ENCODE measurements around the gene P2RX3. TPM values are rescaled to one million over a fixed set of nuclear protein-coding genes. Genes with fewer than 3 reads are reported as not detected.
A peak's percentile ranks its signal among the peaks of the same experiment; 100 is the strongest.

Gene P2RX3
- total RNA-seq, 1 experiment from 2014 or later = 0.15 TPM

DNA sequence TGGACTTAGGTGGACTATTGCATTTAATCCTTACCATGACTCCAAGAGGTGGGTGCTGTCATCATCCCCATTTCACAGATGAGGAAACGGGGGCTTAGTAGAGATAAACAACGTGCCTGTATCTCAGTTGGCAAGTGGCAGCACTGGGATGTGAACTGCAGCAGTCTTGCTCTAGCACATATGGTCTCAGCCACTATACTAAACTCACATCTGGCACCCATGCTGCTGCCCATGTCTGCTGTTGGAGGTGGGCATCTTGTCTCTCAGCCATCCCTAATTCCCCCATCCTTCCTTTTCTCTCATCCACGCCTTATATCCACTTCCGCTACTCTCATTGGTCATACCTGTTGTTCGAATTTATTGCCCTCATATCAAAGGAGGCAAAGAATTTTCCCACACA, 39.0 kb downstream of the P2RX3 start:
- H2BK120ac ChIP-seq (ENCODE audit: low read depth, low read length, poor library complexity, severe bottlenecking) = no peak overlapping the region
- H3K27me3 Mint-ChIP-seq (ENCODE audit: low read depth) = peaks cover 54% of the 10 kb centered on the region
- H4K5ac ChIP-seq (ENCODE audit: insufficient read length, low read depth, low read length) = no peak overlapping the region
- no peak overlapping the region for H2AFZ ChIP-seq (ENCODE audit: low read length)
- H2AK5ac ChIP-seq (ENCODE audit: insufficient read length, low read length) = no peak overlapping the region
- H3K23ac ChIP-seq (ENCODE audit: insufficient read length, low read depth, low read length) = no peak overlapping the region
- H3K36me3 Mint-ChIP-seq (ENCODE audit: insufficient read depth in 1 of 3, low read depth in 3 of 3) = no peaks in the 10 kb centered on the region
- DNase-seq = no peak
- no peaks in the 10 kb centered on the region; the same call in 1 of the 2 replicates for H3K27me3 ChIP-seq (ENCODE audit: insufficient read depth, low read length)
- H3K9me3 Mint-ChIP-seq = no peaks in the 10 kb centered on the region
- no peak overlapping the region for H3K56ac ChIP-seq (ENCODE audit: insufficient read length, low read depth, low read length)
- H3K9me3 ChIP-seq (ENCODE audit: control insufficient read depth, low read depth, low read length) = no peaks in the 10 kb centered on the region
- H3K23me2 ChIP-seq (ENCODE audit: insufficient read length, low read depth, low read length, poor library complexity, severe bottlenecking) = no peaks in the 10 kb centered on the region
- H3K79me2 ChIP-seq (ENCODE audit: insufficient read depth, low read length) = no peaks in the 10 kb centered on the region
- no peak overlapping the region for H4K8ac ChIP-seq (replicated peaks; ENCODE audit: insufficient read length, low read depth, low read length)
- no peak overlapping the region for H3K9ac ChIP-seq (ENCODE audit: extremely low read depth, insufficient read length, low read length)
- no peak overlapping the region for H4K91ac ChIP-seq (ENCODE audit: insufficient read length, low read depth, low read length)
- H4K20me1 ChIP-seq (ENCODE audit: control insufficient read depth, insufficient read depth, insufficient read length) = no peaks in the 10 kb centered on the region
- H3K27ac Mint-ChIP-seq = no peak overlapping the region
- TF ChIP-seq, protein P1, sequence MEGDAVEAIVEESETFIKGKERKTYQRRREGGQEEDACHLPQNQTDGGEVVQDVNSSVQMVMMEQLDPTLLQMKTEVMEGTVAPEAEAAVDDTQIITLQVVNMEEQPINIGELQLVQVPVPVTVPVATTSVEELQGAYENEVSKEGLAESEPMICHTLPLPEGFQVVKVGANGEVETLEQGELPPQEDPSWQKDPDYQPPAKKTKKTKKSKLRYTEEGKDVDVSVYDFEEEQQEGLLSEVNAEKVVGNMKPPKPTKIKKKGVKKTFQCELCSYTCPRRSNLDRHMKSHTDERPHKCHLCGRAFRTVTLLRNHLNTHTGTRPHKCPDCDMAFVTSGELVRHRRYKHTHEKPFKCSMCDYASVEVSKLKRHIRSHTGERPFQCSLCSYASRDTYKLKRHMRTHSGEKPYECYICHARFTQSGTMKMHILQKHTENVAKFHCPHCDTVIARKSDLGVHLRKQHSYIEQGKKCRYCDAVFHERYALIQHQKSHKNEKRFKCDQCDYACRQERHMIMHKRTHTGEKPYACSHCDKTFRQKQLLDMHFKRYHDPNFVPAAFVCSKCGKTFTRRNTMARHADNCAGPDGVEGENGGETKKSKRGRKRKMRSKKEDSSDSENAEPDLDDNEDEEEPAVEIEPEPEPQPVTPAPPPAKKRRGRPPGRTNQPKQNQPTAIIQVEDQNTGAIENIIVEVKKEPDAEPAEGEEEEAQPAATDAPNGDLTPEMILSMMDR (conservative IDR thresholded peaks at IDR 0.05) = no peak
- no peaks in the 10 kb centered on the region for H3K79me1 ChIP-seq (ENCODE audit: insufficient read depth, low read depth, low read length, poor library complexity, severe bottlenecking)
- H3T11ph ChIP-seq (ENCODE audit: low read length) = no peak overlapping the region
- H3K4me1 Mint-ChIP-seq = peaks cover 3 to 15% of the 10 kb centered on the region in 2 experiments
- no peak overlapping the region for H3K27ac ChIP-seq (ENCODE audit: insufficient read length, low read depth, low read length)
- no peak overlapping the region for H2BK5ac ChIP-seq (ENCODE audit: insufficient read length, low read length)
- no peak overlapping the region for H3K4ac ChIP-seq (ENCODE audit: low read depth, low read length)
- no peak overlapping the region for H2BK15ac ChIP-seq (ENCODE audit: low read depth, low read length)
- WGBS (ENCODE audit: extremely low coverage, insufficient read length, low lambda C conversion rate) = 100% methylated on average over 2 of the region's 5 CpGs
- H3K14ac ChIP-seq (ENCODE audit: insufficient read depth, low read length) = no peak overlapping the region
- no peaks in the 10 kb centered on the region; the same call in 1 of the 2 replicates for H3K4me1 ChIP-seq (ENCODE audit: insufficient read depth, low read length)
- H2BK20ac ChIP-seq (ENCODE audit: low read depth, low read length, poor library complexity, severe bottlenecking) = no peak overlapping the region
- peak overlapping the region in 1 of 2 experiments; percentile 12; a peak in 2 of 5 replicates for H3K4me3 Mint-ChIP-seq
- H3K4me2 ChIP-seq (ENCODE audit: insufficient read depth, insufficient read length, low read length) = peak overlapping the region; percentile 35
- H3K18ac ChIP-seq (ENCODE audit: insufficient read length, low read depth, low read length) = no peak overlapping the region
- H2BK12ac ChIP-seq (ENCODE audit: insufficient read length, low read depth, low read length) = no peak overlapping the region

Data from H9 (cell line).